GM21515 (cell line): ENCODE data around the gene POLA2.
"Not testable (repeated sequence)": the region's sequence is repeated elsewhere in the genome, so short reads cannot be mapped to it uniquely, and the experiment has no call there.

Experiments used
- ATAC-seq: cut with Tn5 transposase; IDR thresholded peaks from one replicate; pipeline ENCODE4 v1.9.1; 2021; ENCODE audit not compliant: unreplicated experiment

The POLA2 gene

GRCh38 chr11:65241134-65241533, 20.6 kb upstream of the POLA2 start:
- no peak for ATAC-seq

- no peak for ATAC-seq
Measured at GRCh38 chr11:65241692-65242091, 20.1 kb upstream of the POLA2 start.

GRCh38 chr11:65242389-65242788, 19.4 kb upstream of the POLA2 start:
- ATAC-seq: no peak

- no peak for ATAC-seq
Measured at GRCh38 chr11:65243797-65244196, 18.0 kb upstream of the POLA2 start.

GRCh38 chr11:65245046-65245445, 16.7 kb upstream of the POLA2 start:
- not testable (repeated sequence) for ATAC-seq

DNA sequence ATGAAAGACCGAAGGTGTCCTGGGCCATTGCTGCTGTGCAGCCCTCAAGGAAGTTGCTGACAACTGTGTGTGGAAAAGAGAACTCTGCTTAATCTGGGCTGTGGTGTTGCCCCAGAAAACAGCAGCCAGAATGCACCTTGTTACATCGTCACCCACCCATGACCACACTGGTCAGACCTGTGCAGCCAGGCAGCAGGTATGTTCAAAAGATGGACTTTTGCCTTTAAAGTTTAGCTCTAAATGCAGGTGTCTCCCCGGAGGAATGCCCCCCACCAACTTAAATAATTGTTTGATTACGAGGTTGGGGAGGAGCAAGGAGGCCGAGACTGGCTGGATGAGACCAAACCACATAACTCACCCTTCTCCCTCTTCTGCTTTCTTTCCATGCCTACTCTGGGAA, 15.3 kb upstream of the POLA2 start:
- ATAC-seq: no peak

DNA sequence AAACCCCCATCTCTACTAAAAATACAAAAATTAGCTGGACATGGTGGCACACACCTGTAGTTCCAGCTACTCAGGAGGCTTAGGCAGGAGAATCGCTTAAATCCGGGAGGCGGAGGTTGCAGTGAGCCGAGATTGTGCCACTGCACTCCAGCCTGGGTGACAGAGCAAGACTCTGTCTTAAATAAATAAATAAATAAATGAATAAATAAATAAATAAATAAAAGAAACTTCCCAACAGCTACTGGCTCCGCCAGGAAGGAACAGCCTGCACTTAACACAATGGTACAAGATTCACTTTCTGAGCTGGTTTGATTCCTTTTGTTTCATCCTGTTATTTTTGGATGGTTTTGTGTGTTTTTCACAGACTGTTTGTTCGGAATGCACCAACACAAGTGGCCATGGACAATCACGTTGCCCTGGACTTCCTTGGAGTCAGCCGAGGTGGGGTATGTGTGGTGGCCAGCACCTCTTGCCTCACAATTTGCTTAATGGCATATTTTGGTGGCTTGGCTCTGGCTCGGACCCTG, 13.5 kb upstream of the POLA2 start:
- not testable (repeated sequence) for ATAC-seq

- ATAC-seq: no peak
Measured at GRCh38 chr11:65251476-65251875, 10.3 kb upstream of the POLA2 start.

DNA sequence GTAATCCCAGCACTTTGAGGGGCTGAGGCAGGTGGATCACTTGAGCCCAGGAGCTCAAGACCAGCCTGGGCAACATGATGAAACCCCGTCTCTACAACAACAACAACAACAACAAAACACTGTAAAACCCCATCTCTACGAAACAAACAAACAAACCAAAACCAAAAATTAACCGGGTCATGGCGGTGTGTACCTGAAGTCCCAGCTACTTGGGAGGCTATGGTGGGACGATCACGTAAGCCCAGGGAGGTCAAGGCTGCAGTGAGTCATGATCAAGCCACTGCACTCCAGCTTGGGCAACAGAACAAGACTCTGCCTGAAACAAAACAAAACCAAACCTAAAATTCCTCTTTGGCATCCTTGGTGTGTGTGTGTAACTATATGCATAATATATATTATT, 7.0 kb upstream of the POLA2 start:
- ATAC-seq: no peak

DNA sequence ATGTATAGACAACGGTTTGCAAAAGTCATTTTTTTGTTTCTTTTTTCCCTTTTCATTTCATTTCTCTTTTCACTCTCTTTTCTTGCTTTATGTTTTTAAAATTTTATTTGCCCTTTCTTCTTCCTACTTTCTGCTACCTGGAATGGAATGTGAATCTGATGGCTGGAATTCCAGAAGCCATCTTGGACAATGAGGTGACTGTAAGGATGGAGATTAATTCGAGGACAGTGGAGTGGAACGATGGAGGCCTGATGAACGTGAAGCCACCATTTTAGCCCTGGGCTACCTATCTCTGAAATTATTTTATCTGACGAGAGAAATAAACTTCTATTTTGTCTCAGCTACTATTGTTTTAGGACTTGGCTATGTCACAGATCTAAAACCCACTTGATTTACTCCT, 2.8 kb upstream of the POLA2 start:
- ATAC-seq: no peak

GRCh38 chr11:65260302-65260701, 1.5 kb upstream of the POLA2 start:
- no peak for ATAC-seq

- ATAC-seq: peak; percentile 23
Measured at GRCh38 chr11:65260756-65261590, 789 bp upstream of the POLA2 start.

DNA sequence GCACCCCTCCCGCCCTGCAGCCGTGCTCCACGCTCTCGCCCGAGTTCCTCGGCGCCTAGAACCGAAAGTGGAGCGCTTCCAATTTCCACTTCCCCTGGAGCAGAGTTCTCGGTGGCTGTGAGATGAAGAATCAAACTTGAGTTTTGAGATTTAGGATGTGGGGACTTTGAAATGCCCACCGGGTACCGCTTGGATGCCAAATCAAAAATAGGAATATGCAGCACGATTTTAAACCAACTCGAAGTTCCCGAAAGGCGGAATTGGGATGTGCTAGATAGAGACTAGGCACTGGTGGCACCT, 569 bp downstream of the POLA2 start:
- no peak for ATAC-seq

- ATAC-seq: no peak
Measured at GRCh38 chr11:65262776-65263175, 1.0 kb downstream of the POLA2 start.

DNA sequence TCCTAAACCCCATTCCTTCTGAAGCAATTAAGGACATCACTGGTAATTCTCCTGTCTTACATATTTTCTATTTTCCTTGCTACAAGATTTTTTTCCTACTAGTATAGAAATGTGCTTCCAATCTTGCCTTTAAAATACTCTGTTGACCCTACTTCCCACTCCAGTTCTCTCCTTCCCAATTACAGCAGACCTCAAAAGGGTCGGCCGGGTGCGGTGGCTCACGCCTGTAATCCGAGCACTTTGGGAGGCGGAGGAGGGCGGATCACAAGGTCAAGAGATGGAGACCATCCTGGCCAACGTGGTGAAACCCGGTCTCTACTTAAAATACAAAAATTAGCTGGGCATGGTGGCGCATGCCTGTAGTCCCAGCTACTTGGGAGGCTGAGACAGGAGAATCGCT, 3.0 kb downstream of the POLA2 start:
- ATAC-seq: not testable (repeated sequence)

DNA sequence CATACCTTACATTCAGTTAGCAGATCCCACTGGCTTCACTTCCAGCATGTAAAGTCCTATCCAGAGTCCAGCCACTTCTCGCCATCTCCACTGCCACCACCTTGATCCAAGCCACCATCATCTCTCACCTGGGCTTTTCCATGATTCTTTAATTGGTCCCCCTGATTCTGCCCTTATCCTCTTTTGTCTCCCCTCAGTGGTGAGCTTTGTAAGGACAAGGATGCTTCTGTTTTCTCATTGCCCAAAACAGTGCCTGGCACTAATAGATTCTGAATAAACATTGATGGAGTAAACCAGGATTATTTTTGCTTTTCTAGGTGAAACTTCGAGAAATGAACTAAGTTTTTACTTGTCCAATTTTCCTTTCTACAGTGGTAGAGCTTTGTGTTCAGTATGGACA, 4.4 kb downstream of the POLA2 start:
- no peak for ATAC-seq

- no peak for ATAC-seq
Measured at GRCh38 chr11:65274735-65275682, 13.2 kb downstream of the POLA2 start.

GRCh38 chr11:65275906-65276305, 14.1 kb downstream of the POLA2 start:
- ATAC-seq: no peak

GRCh38 chr11:65277631-65278277, 16.0 kb downstream of the POLA2 start:
- no peak for ATAC-seq

DNA sequence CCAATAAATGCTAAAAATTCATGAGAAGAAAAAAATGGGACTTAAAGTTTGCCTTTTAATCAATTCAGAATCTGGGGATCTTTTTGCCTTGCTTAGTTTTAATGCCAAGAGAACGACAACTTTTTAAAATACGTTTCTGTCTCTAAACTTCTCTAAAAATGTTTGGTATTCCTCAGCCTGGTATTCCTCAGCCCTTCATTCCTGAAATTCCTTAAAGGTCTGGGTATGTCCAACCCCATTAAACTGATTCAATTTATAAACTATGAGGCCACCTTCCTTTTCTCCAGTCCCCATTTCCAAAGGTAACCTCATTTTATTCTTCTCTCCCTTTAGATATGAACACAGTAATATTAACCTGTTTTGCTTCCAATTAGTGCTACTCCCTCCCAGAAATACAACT, 16.6 kb downstream of the POLA2 start:
- no peak for ATAC-seq

DNA sequence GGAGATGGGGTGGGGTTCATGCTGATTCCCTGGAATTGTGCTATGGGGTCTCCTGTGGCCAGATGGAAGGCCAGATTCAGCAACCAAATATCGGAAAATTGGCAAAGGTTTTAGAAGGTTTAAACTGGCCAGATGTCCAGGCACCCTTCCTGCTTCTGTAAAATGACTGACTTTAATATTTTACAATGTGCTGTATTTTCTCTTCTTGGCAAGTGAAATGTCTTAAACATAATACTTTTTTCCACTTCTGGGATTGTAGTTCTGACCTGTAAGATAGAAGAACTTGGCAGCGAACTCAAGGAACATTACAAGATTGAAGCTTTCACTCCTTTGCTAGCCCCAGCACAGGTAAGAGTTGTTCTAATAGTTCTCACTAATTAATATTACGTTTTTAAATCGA, 17.5 kb downstream of the POLA2 start:
- ATAC-seq: no peak
